ENCODE measurements around the gene MSRB3. TPM values are rescaled to one million over a fixed set of nuclear protein-coding genes. Genes with fewer than 3 reads are reported as not detected.
"Not testable (repeated sequence)": the region's sequence is repeated elsewhere in the genome, so short reads cannot be mapped to it uniquely, and the experiment has no call there.

The MSRB3 gene
- total RNA-seq, 1 experiment from 2014 or later, result 1.1 TPM

DNA sequence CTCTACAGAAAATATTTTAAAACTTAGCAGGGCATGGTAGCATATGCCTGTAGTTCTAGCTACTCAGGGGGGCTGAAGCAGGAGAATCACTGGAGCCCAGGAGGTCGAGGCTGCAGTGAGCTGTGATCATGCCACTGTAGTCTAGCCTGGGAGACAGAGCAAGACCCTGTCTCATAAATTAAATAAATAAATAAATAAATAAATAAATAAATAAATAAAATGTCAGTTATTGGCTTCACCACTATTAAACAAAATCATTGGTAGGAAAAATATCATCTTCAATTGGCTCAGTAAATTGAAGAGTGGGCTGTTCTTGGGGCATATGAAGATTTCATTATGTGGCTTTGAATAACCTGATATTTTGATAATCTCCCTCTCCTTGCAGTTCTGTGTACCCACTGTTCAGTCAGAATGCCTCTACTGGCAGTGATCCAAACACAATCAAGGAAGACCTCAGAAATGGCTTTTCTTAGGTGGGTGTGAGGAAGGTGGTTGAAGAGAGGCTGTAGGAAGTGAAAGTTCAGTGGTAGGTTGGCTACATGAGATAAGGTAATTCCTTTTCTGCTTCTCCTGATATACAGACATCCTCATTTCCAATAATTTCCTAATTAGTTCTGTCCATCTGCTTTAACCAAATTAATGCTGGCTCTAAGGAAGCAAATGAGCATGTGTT lies 175.8 kb downstream of the MSRB3 start:
- H4K20me1 ChIP-seq (ENCODE audit: control insufficient read depth, insufficient read depth, insufficient read length), result no peaks in the 10 kb centered on the region
- H3K27ac ChIP-seq (ENCODE audit: insufficient read length, low read depth, low read length), result no peak overlapping the region
- H3K27me3 ChIP-seq (ENCODE audit: insufficient read depth, low read length), result no peaks in the 10 kb centered on the region
- no peak overlapping the region for H3K4me3 Mint-ChIP-seq
- H3K18ac ChIP-seq (ENCODE audit: insufficient read length, low read depth, low read length), result no peak overlapping the region
- H3K4me2 ChIP-seq (ENCODE audit: insufficient read depth, insufficient read length, low read length), result no peak overlapping the region
- H3K27ac Mint-ChIP-seq, result no peak overlapping the region
- H3T11ph ChIP-seq (ENCODE audit: low read length), result no peak overlapping the region
- no peak overlapping the region for H2BK120ac ChIP-seq (ENCODE audit: low read depth, low read length, poor library complexity, severe bottlenecking)
- H3K4me1 ChIP-seq (ENCODE audit: insufficient read depth, low read length), result no peaks in the 10 kb centered on the region
- no peaks in the 10 kb centered on the region for H3K36me3 Mint-ChIP-seq (ENCODE audit: insufficient read depth in 1 of 3, low read depth in 3 of 3)
- no peak overlapping the region for H4K8ac ChIP-seq (replicated peaks; ENCODE audit: insufficient read length, low read depth, low read length)
- WGBS (ENCODE audit: extremely low coverage, insufficient read length, low lambda C conversion rate), result no CpG with 5 or more reads among the region's 1 CpG
- no peak overlapping the region for H2BK5ac ChIP-seq (ENCODE audit: insufficient read length, low read length)
- no peaks in the 10 kb centered on the region for H3K9me3 ChIP-seq (ENCODE audit: control insufficient read depth, low read depth, low read length)
- H4K91ac ChIP-seq (ENCODE audit: insufficient read length, low read depth, low read length), result no peak overlapping the region
- H3K23ac ChIP-seq (ENCODE audit: insufficient read length, low read depth, low read length), result no peak overlapping the region
- no peak for DNase-seq
- H2BK20ac ChIP-seq (ENCODE audit: low read depth, low read length, poor library complexity, severe bottlenecking), result no peak overlapping the region
- H2BK15ac ChIP-seq (ENCODE audit: low read depth, low read length), result no peak overlapping the region
- no peaks in the 10 kb centered on the region for H3K23me2 ChIP-seq (ENCODE audit: insufficient read length, low read depth, low read length, poor library complexity, severe bottlenecking)
- no peaks in the 10 kb centered on the region for H3K27me3 Mint-ChIP-seq (ENCODE audit: low read depth)
- peaks cover 0 to 3% of the 10 kb centered on the region in 2 experiments; a peak in 1 of 5 replicates for H3K9me3 Mint-ChIP-seq
- H3K79me2 ChIP-seq (ENCODE audit: insufficient read depth, low read length), result no peaks in the 10 kb centered on the region
- peaks cover 0 to 3% of the 10 kb centered on the region in 2 experiments; a peak in 1 of 4 replicates for H3K4me1 Mint-ChIP-seq
- no peak overlapping the region for H4K5ac ChIP-seq (ENCODE audit: insufficient read length, low read depth, low read length)
- no peak overlapping the region for H2BK12ac ChIP-seq (ENCODE audit: insufficient read length, low read depth, low read length)
- no peaks in the 10 kb centered on the region for H3K79me1 ChIP-seq (ENCODE audit: insufficient read depth, low read depth, low read length, poor library complexity, severe bottlenecking)
- no peak overlapping the region for H2AK5ac ChIP-seq (ENCODE audit: insufficient read length, low read length)
- no peak overlapping the region for H3K14ac ChIP-seq (ENCODE audit: insufficient read depth, low read length)
- H3K4ac ChIP-seq (ENCODE audit: low read depth, low read length), result no peak overlapping the region
- TF ChIP-seq, protein P1, sequence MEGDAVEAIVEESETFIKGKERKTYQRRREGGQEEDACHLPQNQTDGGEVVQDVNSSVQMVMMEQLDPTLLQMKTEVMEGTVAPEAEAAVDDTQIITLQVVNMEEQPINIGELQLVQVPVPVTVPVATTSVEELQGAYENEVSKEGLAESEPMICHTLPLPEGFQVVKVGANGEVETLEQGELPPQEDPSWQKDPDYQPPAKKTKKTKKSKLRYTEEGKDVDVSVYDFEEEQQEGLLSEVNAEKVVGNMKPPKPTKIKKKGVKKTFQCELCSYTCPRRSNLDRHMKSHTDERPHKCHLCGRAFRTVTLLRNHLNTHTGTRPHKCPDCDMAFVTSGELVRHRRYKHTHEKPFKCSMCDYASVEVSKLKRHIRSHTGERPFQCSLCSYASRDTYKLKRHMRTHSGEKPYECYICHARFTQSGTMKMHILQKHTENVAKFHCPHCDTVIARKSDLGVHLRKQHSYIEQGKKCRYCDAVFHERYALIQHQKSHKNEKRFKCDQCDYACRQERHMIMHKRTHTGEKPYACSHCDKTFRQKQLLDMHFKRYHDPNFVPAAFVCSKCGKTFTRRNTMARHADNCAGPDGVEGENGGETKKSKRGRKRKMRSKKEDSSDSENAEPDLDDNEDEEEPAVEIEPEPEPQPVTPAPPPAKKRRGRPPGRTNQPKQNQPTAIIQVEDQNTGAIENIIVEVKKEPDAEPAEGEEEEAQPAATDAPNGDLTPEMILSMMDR (conservative IDR thresholded peaks at IDR 0.05), result no peak
- no peak overlapping the region for H3K56ac ChIP-seq (ENCODE audit: insufficient read length, low read depth, low read length)
- H2AFZ ChIP-seq (ENCODE audit: low read length), result no peak overlapping the region
- no peak overlapping the region for H3K9ac ChIP-seq (ENCODE audit: extremely low read depth, insufficient read length, low read length)

DNA sequence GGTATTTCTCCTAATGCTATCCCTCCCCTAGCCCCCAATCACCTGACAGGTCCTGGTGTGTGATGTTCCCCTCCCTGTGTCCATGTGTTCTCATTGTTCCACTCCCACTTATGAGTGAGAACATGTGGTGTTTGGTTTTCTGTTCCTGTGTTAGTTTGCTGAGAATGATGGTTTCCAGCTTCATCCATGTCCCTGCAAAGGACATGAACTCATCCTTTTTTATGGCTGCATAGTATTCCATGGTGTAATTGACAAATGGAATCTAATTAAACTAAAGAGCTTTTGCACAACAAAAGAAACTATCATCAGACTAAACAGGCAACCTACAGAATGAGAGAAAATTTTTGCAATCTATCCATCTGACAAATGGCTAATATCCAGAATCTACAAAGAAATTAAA lies 178.9 kb downstream of the MSRB3 start:
- H3K4ac ChIP-seq (ENCODE audit: low read depth, low read length); H3K27me3 Mint-ChIP-seq (ENCODE audit: low read depth); H4K91ac ChIP-seq (ENCODE audit: insufficient read length, low read depth, low read length); H2AK5ac ChIP-seq (ENCODE audit: insufficient read length, low read length); H2BK12ac ChIP-seq (ENCODE audit: insufficient read length, low read depth, low read length); H3K79me1 ChIP-seq (ENCODE audit: insufficient read depth, low read depth, low read length, poor library complexity, severe bottlenecking); H3K23me2 ChIP-seq (ENCODE audit: insufficient read length, low read depth, low read length, poor library complexity, severe bottlenecking); H4K20me1 ChIP-seq (ENCODE audit: control insufficient read depth, insufficient read depth, insufficient read length); H4K8ac ChIP-seq (replicated peaks; ENCODE audit: insufficient read length, low read depth, low read length); H3K14ac ChIP-seq (ENCODE audit: insufficient read depth, low read length); H2BK5ac ChIP-seq (ENCODE audit: insufficient read length, low read length); H3K23ac ChIP-seq (ENCODE audit: insufficient read length, low read depth, low read length); H3K4me2 ChIP-seq (ENCODE audit: insufficient read depth, insufficient read length, low read length); H3K27ac Mint-ChIP-seq; H3K27ac ChIP-seq (ENCODE audit: insufficient read length, low read depth, low read length); H3K18ac ChIP-seq (ENCODE audit: insufficient read length, low read depth, low read length); H2BK20ac ChIP-seq (ENCODE audit: low read depth, low read length, poor library complexity, severe bottlenecking); H4K5ac ChIP-seq (ENCODE audit: insufficient read length, low read depth, low read length); H3K36me3 Mint-ChIP-seq (ENCODE audit: insufficient read depth in 1 of 3, low read depth in 3 of 3); DNase-seq; H2BK120ac ChIP-seq (ENCODE audit: low read depth, low read length, poor library complexity, severe bottlenecking); H2BK15ac ChIP-seq (ENCODE audit: low read depth, low read length); H3K9me3 ChIP-seq (ENCODE audit: control insufficient read depth, low read depth, low read length); H3K9ac ChIP-seq (ENCODE audit: extremely low read depth, insufficient read length, low read length); H3K4me3 Mint-ChIP-seq; H3T11ph ChIP-seq (ENCODE audit: low read length); H3K9me3 Mint-ChIP-seq; H3K56ac ChIP-seq (ENCODE audit: insufficient read length, low read depth, low read length); H3K27me3 ChIP-seq (ENCODE audit: insufficient read depth, low read length); H3K79me2 ChIP-seq (ENCODE audit: insufficient read depth, low read length); H2AFZ ChIP-seq (ENCODE audit: low read length); H3K4me1 ChIP-seq (ENCODE audit: insufficient read depth, low read length); H3K4me1 Mint-ChIP-seq: not testable (repeated sequence)
